GM19025 (cell line): Measurements from ENCODE around the gene C1orf159.

Experiments
- ATAC-seq: cut with Tn5 transposase; IDR thresholded peaks from one replicate; pipeline ENCODE4 v1.9.1; 2021; ENCODE audit warnings: mild to moderate bottlenecking, low read depth, moderate library complexity; ENCODE audit not compliant: unreplicated experiment

The C1orf159 gene

DNA sequence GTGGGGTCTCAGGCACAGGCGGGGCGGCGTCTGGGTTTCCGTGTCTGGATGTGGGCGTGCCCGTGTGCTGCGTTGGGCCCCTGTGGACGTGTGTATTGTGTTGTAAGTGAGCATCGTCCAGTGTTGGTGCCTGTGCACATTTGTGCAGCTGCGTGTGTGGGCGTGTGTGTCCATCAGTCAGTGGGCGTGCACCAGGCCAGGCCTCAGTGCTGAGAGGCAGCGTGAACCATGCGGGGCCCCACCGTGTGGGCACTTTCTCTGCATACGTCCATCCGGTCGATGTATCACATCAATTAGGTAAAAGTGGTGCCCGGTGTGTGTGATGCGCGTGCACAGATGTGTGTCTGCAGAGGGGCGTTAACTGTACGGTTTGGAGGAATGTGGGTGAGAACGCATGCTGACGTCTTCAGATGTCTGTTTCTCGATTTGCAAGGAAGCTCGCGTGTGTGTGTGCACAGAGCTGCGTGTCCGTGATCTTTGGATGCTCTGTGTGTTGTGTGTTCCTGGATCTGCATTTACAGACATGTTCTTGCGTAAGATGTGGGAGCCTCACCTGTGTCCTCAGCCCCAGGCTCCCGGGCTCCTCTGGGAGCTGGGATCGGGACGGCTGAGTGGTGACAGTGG lies 71.3 kb downstream of the C1orf159 start:
- no peak for ATAC-seq

DNA sequence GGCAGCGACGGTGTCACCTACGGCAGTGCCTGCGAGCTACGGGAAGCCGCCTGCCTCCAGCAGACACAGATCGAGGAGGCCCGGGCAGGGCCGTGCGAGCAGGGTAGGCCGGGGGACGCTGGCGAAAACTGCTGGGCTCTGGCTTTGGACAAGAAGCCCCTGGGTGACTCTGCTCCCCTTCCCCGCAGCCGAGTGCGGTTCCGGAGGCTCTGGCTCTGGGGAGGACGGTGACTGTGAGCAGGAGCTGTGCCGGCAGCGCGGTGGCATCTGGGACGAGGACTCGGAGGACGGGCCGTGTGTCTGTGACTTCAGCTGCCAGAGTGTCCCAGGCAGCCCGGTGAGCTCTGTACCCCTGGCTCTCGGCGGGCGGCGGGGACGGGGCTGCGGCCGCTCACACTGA lies 72.0 kb downstream of the C1orf159 start:
- no peak for ATAC-seq

DNA sequence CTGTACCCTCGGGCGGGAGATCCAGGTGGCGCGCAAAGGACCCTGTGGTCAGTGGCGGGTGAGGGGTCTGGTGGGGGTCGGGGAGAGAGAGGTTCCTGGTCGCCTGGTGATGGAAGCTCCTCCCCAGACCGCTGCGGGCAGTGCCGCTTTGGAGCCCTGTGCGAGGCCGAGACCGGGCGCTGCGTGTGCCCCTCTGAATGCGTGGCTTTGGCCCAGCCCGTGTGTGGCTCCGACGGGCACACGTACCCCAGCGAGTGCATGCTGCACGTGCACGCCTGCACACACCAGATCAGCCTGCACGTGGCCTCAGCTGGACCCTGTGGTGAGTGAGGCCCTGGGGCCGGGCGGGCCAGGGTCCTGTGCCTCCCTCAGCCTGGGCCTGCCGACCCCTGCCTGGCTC lies 72.5 kb downstream of the C1orf159 start:
- ATAC-seq, result no peak

DNA sequence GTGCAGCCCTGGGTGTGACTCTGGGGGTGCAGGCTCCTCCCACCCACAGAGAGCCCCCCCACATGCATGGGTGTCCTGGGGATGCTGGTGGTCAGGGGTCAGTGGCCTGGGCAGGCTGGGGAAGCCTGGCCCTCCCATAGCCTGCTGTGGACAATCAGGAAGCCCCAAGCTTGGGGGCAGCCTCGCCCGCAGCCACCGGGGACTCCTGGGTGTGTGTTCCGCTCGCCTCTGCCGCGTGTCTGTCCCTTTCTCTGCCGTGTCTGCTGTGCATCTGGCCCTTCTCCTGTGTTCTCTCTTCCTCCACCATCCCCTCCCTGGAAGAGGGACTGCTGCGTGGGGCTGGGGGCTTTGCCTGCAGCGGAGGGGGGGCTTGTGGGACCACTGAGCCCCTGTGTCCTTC lies 73.1 kb downstream of the C1orf159 start:
- ATAC-seq, result no peak

DNA sequence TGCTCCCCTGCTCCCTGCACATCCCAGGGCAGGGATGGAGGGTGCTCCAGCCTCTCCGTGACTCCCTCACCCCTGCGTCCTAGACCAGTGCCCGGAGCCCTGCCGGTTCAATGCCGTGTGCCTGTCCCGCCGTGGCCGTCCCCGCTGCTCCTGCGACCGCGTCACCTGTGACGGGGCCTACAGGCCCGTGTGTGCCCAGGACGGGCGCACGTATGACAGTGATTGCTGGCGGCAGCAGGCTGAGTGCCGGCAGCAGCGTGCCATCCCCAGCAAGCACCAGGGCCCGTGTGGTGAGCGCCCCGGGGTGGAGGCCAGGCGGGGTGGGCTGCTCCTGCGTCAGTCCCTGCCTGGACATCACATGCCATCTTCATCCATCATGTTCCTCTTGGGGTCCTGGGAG lies 74.0 kb downstream of the C1orf159 start:
- no peak for ATAC-seq

DNA sequence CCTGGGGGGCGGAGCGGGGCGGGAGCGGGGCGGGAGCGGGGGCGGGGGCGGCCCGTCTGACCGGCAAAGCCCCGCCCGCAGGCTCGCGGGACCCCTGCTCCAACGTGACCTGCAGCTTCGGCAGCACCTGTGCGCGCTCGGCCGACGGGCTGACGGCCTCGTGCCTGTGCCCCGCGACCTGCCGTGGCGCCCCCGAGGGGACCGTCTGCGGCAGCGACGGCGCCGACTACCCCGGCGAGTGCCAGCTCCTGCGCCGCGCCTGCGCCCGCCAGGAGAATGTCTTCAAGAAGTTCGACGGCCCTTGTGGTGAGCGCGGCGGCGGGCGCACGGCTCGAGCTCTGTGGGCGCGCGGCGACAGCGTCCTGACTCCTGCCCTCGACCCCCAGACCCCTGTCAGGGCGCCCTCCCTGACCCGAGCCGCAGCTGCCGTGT lies 74.8 kb downstream of the C1orf159 start:
- ATAC-seq, result no peak

DNA sequence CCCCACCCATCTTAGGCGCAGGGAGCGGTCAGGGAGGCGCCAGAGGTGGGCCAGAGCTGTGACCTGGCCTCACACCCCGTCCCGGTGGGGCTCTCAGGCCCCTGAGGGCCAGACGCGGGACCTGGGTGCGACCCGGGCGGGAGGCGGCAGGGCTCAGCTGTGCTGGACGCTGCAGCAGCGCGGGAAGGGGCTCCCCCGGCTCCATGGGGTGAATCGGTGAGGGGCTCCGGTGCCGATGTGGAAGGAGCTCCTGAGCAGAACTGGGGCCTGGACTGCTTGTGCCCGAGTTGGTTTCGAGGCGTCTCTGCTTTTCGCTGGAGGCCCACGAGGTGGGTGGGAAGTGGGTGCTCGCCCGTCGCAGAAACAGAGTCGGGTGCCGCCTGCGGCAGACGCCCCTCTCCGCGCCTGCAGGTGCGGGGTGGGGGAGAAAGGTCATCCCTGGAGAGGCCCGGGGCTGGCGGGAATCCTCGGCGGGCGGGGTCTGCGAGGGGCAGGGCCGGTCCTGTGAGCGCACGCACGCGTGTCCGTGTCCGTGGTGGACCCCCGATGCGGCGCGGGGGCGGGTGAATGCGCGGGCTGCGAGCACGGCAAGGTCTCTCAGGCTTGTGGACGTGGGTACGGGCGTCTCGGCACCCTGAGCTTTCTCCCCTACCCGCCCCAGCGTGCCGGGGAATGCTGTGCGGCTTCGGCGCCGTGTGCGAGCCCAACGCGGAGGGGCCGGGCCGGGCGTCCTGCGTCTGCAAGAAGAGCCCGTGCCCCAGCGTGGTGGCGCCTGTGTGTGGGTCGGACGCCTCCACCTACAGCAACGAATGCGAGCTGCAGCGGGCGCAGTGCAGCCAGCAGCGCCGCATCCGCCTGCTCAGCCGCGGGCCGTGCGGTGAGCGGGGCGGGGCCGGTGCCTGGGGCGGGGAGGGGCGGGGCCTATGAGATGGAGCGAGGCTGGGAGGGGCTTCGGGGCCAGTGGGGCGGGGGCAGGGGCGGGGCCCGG lies 75.6 kb downstream of the C1orf159 start:
- no peak for ATAC-seq

DNA sequence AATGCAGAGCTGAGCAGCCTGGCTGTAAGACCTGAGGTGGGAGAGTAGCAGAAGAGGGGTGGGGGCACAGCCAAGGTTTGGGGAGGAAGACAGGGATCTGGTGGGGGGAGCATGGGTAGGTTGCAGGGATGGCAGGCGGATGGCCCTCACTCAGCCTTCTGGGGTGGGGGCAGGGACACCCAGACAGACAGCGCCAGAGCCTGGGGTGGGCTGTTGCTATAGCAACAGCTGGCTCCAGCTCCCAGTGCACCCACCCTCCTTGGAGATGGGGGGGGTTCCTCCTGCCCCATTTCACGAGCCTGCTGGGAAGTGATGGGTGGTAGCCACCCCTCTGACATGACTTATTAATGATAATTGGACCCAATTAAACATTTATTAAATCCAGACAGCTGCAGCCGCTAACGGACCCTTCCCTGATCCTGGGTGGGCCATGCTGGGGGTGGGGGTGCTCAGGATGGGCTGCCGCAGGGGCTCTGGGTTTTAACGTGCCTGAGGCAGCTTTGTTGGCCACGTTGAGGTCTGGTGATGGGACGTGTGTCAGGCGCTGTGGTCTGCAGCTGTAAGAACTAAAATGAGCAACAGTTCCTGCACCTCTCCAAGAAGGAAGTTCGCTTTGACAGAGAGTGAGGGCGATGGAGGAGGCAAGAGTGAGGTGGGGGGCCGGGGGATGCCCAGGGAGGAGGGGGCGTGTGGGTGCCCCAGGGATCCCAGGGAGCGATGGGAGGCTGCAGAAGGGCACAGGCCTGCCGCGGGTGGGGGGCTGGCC lies 76.6 kb downstream of the C1orf159 start:
- ATAC-seq, result no peak

DNA sequence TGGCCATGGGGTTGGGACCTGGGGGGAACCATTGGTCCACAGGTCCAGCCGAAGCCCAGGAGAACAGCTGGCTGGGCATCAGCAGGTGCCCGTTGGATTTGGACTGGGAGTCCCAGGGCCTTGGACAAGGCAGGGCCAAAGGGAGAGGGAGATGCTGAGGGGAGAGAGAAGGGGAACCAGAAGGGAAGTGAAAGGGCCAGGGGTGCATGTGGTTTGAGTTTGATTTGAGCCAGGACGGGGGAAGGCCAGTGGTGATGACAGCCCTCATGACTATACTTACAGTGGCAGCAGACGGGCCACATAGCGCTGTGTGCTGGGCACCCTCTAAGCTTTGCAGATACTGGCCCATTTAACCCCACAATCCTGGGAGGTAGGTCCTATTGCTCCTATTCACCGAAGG lies 77.2 kb downstream of the C1orf159 start:
- ATAC-seq, result peak; percentile 57

DNA sequence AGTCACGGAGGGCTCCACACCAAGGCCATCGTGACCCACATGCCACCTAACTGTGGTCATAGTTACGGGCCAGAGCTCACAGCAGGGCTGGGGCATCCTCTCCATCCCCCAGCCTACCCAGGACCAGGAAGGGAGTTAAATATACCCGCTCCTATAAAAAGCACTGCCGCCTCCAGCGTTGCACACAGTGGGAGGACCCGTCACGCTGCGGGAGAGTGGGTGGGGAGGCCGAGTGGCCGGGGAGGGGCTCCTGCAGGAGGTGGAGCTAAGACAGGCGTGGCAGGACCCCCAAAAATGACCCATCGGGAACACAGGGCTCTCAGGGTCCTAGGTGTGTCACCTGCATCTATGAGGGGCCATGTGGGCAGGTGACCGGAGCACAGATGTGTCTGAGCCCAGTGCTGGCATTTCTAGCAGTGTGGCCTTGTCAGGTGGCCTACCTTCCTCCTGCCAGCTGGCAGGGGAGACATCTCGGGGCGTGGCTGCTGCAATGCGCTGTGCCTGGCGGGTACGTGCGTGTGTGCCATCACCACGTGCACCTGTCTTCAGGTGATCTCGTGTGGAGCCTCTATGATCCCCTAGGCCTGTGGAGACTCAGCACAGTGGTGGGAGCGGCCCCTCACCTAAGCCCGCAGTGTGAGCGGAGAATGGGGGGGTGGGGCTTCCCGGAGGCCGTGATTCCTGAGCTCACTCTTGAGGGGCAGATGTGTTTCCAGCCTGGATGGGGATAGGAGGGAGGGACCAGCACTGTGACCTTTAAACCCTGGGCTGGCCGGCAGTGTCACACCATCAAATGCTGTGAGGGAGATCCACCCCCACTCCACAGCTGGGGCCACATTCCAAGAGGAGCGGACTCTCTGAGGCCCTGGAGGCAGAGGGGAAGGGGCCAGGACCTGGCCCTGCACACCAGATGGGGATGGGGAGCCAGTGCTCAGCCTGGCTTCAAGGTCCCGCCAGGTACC lies 78.2 kb downstream of the C1orf159 start:
- no peak for ATAC-seq

DNA sequence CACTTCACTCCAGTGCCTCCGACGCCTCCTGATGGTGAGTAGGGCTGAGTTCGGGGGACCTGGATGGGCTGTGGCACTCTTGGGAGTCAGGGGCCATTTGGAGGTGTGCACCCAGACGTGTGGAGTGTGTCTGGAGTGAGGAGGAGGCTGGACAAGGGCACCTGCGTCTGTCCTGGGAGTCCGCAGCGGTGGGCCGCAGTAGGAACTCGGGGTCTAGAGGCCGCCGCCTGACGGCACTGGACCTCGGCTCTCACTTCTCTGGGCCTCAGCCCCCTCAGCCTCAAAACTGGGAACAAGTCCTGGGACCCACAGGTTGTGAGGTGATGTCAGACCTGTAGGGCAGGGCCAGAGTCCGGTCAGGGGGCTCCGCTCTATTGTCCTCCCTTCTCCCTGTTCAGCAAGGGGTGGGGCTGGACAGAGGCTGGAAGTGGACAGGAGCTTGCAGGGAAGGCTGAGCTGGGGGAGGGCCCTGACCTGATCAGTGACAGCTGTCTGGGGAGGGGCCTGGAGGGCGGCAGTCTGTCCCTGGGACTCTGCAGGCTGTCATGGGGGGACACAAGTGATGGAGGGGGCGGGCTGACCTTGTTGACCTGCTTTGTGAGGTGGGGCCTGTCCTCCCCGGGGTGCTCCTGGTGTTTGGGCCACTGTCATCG lies 80.5 kb downstream of the C1orf159 start:
- no peak for ATAC-seq

DNA sequence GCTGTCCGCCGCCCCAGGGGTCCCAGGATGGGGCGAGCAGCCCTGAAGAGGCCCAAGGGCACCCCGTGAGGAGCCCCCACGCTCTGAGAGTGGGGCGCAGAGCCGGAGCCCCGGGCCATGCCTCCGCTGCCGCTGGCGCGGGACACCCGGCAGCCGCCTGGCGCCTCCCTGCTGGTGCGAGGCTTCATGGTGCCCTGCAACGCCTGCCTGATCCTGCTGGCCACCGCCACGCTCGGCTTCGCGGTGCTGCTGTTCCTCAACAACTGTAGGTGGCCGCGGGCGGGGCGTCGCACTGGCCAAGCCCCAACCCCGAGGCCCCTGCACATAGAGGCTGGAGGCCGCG lies 81.5 kb downstream of the C1orf159 start:
- ATAC-seq, result no peak

DNA sequence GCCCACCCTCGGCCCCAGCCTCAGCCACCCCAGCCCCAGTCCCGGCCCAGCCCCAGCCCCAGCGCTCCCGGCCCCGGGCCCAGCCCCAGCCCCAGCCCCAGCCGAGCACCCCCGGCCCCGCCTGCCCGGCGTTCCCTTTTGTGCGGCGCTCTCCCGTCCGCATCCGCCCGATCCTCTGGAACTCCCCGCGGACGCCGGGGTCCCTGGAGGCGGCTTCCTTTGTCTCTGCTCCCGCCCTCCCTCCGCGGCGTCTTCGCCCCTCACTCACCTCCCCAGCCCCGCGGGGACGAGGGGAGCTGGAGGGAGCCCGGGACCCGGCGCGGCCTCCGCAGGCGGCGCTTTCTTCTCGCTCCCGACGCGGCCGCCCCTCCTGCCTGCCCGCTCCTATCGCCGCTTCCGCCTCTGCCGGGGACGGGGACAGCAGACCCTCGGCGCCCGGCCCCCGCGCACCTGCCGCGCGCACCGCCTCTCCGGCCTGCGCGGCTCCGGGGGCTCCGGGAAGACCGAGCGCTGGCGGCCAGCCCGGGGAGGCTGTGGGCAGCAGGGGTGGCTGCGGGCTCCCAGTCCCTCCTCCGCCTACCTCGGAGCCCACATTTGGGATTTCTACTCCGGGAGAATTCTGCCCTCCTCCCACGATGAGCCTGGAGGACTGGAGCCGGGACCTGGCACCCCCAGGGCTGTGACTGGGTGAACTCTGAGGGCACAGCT lies 82.0 kb downstream of the C1orf159 start:
- no peak for ATAC-seq

DNA sequence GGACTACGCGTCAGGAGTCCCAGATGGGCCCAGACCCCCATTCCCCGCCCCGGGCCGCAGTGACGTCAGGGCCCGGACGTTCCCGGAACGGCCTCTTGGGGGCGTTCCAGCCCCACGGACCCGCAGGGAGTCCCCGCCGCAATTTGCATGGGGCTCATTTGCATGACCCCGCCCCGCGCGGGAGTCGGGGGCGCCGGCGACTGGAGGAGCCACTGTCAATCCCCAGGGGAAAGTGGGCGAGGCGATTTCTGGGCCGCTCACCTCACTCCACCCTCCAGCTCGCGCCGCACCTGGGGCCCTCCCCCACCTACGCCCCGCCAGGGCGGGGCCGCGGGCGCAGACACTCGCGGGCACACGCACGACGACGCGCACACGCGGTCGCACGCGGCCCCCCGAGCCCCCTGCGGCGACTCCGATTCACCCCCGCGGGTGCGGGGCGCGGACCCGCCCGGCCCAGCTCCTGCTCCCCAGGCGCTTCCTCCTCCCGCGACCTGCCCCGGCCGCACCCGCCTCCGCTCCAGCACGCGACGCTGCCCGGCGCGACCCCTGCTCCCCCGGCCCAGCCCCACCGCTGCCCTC lies 82.8 kb downstream of the C1orf159 start:
- ATAC-seq, result peak; percentile 85

DNA sequence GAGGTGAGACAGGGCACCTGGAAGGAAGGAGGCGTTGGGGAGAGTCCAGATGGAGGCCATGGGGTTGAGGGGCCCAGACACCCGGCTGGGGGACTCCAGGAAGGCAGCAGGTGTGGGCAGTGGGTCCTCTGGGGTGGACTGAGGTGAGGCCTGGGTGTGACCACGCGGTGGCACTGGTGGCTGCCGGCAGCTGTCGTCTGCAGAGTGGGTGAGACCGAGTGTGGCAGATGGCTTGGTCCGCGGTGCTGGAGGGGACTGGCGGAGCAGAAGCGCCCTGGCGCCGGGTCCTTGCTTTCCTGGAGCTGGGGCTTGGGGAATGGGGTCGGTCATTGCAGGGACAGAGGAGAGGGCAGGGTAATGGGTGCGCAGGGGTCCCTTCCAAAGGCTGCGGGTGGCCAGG lies 83.5 kb downstream of the C1orf159 start:
- ATAC-seq, result no peak
